Measurements from ENCODE around the gene HOGA1.
"Not testable (repeated sequence)": the region's sequence is repeated elsewhere in the genome, so short reads cannot be mapped to it uniquely, and the experiment has no call there.

HOGA1 gene

DNA sequence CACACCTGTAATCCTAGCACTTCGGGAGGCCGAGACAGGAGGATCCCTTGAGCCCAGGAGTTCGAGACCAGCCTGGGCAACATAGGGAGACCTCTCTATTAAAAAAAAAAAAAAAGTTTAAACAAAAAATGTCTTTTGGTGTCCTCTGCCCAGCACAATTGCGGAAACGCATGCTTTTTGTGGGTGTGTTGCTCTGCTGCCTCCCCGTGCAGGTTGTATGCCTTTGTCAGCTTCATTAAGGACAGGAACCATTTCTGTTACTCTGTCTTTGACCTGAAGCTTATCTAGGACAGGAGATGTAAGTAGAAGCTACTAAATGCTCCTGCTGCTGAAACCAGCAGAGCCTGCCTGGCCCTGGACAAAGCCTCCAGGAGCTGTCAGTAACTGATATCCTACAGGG lies 32.9 kb upstream of the HOGA1 start:
- Histone ChIP-seq H3K27me3 (no peaks in the 10 kb centered on the region), H3K4me3 (ENCODE audit: low read depth, low read length) (no peak overlapping the region), H3K4me1 (peaks cover 7% of the 10 kb centered on the region), H3K9me3 (no peaks in the 10 kb centered on the region), H3K36me3 (no peaks in the 10 kb centered on the region)
- TF ChIP-seq, protein P1, sequence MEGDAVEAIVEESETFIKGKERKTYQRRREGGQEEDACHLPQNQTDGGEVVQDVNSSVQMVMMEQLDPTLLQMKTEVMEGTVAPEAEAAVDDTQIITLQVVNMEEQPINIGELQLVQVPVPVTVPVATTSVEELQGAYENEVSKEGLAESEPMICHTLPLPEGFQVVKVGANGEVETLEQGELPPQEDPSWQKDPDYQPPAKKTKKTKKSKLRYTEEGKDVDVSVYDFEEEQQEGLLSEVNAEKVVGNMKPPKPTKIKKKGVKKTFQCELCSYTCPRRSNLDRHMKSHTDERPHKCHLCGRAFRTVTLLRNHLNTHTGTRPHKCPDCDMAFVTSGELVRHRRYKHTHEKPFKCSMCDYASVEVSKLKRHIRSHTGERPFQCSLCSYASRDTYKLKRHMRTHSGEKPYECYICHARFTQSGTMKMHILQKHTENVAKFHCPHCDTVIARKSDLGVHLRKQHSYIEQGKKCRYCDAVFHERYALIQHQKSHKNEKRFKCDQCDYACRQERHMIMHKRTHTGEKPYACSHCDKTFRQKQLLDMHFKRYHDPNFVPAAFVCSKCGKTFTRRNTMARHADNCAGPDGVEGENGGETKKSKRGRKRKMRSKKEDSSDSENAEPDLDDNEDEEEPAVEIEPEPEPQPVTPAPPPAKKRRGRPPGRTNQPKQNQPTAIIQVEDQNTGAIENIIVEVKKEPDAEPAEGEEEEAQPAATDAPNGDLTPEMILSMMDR (IDR thresholded peaks at IDR 0.05; ENCODE audit: low read depth, low read length): no peak
- DNase-seq: no peak

DNA sequence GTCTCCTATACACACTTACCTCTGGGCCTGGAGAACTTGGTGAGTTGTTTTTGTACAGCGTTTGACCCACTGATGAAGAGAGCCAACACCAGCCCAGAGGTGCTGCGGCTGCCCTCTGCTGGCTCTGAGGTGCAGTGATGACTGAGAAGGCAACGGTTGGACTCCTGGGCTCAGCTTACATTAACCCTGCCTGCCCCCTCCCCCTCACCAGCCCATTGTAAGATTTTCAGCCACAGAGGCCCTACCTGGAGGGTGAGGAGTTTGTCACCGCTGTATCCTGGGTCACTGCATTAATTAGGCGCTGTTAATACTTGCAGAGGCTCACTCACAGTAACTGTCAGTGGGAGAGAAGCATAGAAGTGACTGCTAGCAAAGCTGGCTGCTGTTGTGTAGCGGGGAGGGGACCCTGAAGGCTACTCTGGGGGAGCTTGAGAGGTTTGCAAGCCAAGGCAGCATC lies 30.6 kb upstream of the HOGA1 start:
- no peak overlapping the region for H3K4me3 ChIP-seq (ENCODE audit: low read depth, low read length)
- DNase-seq: peak; percentile 69
- TF ChIP-seq, protein P1 (IDR thresholded peaks at IDR 0.05; ENCODE audit: low read depth, low read length): peak; percentile 85

DNA sequence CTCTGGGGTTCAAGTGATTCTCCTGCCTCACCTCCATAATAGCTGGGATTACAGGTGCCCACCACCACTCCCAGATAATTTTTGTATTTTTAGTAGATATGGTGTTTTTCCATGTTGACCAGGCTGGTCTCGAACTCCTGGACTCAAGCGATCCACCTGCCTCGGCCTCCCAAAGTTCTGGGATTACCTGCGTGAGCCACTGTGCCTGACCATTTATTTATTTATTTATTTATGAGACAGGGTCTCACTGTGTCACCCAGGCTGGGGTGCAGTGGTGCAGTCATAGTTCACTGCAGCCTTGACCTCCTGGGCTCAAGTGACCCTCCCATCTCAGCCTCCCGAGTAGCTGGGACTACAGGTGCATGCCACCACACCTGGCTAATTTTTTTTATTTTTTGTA lies 29.9 kb upstream of the HOGA1 start:
- H3K4me3 ChIP-seq (ENCODE audit: low read depth, low read length): not testable (repeated sequence)

More for the DNA sequence above, 30.6 kb upstream of the HOGA1 start:
- peaks cover 7% of the 10 kb centered on the region for H3K4me1 ChIP-seq
- no peaks in the 10 kb centered on the region for H3K36me3 ChIP-seq
- H3K27me3 ChIP-seq: no peaks in the 10 kb centered on the region
- no peaks in the 10 kb centered on the region for H3K9me3 ChIP-seq

DNA sequence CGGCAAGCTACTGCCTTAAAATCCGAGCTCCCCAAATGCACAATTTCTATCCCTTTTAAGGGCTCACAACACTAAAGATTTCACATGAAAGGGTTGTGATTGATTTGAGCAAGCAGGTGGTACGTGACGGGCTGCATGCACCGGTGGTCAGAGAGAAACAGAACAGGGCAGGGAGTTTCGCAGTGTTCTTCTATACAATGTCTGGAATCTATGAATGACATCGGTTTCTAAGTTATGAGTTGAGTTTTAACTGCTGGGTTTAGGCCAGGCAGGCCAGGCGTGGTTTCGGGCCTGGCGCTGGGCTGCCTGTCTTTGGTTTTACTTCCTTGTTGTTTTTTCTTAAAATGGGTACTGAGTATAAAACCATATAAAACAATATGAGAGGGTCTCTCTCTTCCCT lies 28.6 kb upstream of the HOGA1 start:
- H3K4me1 ChIP-seq; H3K9me3 ChIP-seq; DNase-seq; H3K4me3 ChIP-seq (ENCODE audit: low read depth, low read length); H3K27me3 ChIP-seq; H3K36me3 ChIP-seq: not testable (repeated sequence)

More for the DNA sequence above, 29.9 kb upstream of the HOGA1 start:
- H3K27me3 ChIP-seq, H3K36me3 ChIP-seq, H3K4me1 ChIP-seq, DNase-seq, H3K9me3 ChIP-seq: not testable (repeated sequence)

DNA sequence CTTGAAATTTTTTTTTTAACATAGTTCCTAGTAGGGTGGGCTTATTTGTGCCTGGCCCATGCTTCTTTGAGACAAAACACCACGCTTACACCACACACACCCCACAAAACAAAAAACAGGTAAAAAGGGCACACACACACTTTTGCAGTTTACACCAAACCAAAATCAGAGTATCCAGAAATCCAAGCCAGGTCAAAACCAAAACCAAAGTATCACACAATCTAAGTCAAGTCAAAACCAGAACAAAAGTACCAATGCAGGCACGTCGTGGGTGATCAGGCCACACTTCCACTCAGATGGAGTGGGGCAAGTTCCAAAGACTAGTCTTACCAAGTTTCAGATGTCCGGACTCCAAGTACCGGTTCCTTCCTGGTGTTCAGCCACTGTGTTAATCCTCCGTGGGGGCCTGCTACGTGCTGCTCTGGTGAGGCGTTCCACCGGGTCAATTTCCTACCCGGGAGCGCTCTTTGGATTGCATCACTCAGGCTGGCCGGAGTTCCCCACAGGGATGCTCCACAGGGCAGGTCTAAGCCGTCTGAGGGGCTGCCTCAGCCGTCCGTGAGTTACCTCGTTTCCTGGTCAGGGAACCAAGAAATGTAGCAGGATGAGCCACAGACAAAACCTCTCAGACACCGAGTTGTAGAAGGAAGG lies 23.3 kb upstream of the HOGA1 start:
- DNase-seq; H3K4me3 ChIP-seq (ENCODE audit: low read depth, low read length): not testable (repeated sequence)

DNA sequence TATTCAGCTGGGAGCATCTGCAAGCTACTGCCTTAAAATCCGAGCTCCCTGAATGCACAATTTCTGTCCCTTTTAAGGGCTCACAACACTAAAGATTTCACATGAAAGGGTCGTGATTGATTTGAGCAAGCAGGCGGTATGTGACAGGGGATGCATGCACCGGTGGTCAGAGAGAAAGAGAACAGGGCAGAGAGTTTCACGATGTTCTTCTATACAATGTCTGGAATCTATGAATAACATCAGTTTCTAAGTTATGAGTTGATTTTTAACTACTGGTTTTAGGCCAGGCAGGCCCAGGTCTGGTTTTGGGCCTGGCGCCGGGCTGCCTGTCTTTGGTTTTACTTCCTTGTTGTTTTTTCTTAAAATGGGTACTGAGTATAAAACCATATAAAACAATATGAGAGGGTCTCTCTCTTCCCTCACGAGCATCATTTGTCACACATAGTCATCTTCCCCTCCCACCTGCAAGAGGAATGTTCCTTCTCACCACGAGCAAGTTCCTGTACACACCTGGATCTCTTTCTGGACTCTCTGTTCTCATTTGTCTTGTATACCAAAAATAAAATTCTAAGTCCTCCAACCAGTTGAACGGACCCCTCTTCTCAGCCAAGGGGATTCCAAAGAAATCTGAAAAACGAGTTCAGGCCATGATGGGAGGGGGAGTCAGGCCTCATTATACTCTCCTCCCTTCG lies 22.7 kb upstream of the HOGA1 start:
- DNase-seq; H3K36me3 ChIP-seq; H3K27me3 ChIP-seq; H3K9me3 ChIP-seq; H3K4me3 ChIP-seq (ENCODE audit: low read depth, low read length); H3K4me1 ChIP-seq: not testable (repeated sequence)

More for the DNA sequence above, 23.3 kb upstream of the HOGA1 start:
- H3K36me3 ChIP-seq, H3K27me3 ChIP-seq, H3K9me3 ChIP-seq, H3K4me1 ChIP-seq: not testable (repeated sequence)

DNA sequence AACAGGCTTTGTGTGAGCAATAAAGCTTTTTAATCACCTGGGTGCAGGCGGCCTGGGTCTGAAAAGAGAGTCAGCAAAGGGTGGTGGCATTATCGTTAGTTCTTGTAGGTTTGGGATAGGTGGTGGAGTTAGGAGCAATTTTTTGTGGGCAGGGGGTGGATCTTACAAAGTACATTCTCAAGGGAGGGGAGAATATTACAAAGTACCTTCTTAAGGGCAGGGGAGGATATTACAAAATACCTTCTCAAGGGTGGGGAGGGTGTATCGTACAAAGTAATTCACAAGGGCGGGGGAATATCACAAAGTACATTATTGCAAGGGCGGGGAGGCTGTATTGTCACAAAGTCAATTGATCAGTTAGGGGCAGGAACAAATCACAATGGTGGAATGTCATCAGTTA lies 21.9 kb upstream of the HOGA1 start:
- H3K27me3 ChIP-seq; DNase-seq; H3K9me3 ChIP-seq; H3K4me1 ChIP-seq; H3K36me3 ChIP-seq; H3K4me3 ChIP-seq (ENCODE audit: low read depth, low read length): not testable (repeated sequence)

DNA sequence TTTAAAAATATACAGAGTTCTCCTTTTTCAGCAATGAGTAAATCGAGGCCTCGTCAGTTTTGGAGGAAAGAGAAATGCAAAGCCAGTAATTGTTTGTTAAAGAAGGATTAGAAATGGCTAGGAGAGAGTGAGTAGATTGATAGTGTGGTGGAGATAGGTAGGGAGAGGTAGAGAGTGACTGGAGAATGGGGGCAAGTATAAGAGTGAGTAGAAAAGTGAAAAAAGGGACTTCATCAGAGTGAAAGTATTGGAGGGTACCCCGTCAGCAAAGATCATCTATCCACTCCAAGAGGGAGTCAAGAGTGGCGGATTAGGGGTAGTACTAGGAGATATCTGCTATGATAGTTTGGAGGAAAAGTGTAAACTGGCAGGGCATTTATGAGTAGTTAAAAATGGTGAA lies 20.9 kb upstream of the HOGA1 start:
- Histone ChIP-seq H3K4me3 (ENCODE audit: low read depth, low read length) (no peak overlapping the region), H3K9me3 (no peaks in the 10 kb centered on the region), H3K36me3 (no peaks in the 10 kb centered on the region), H3K27me3 (no peaks in the 10 kb centered on the region), H3K4me1 (no peaks in the 10 kb centered on the region)
- no peak for DNase-seq
- TF ChIP-seq, protein P1 (IDR thresholded peaks at IDR 0.05; ENCODE audit: low read depth, low read length): no peak
